B cell (primary cell): Measurements from ENCODE around the gene TMEM120B.

Source experiments
- EZH2 ChIP-seq: IDR thresholded peaks from 2 replicates; pipeline ENCODE4 v1.6.1; 2012; ENCODE audit warnings: borderline replicate concordance, low read depth, mild to moderate bottlenecking, moderate library complexity, low read length; ENCODE audit not compliant: insufficient read depth, poor library complexity, severe bottlenecking
- TF ChIP-seq, protein P1 (sequence below): fragments of 200-600 bp; IDR thresholded peaks from one replicate; pipeline ENCODE4 v1.8.0; 2022; ENCODE audit warnings: antibody characterized with exemption, mild to moderate bottlenecking

DNA sequence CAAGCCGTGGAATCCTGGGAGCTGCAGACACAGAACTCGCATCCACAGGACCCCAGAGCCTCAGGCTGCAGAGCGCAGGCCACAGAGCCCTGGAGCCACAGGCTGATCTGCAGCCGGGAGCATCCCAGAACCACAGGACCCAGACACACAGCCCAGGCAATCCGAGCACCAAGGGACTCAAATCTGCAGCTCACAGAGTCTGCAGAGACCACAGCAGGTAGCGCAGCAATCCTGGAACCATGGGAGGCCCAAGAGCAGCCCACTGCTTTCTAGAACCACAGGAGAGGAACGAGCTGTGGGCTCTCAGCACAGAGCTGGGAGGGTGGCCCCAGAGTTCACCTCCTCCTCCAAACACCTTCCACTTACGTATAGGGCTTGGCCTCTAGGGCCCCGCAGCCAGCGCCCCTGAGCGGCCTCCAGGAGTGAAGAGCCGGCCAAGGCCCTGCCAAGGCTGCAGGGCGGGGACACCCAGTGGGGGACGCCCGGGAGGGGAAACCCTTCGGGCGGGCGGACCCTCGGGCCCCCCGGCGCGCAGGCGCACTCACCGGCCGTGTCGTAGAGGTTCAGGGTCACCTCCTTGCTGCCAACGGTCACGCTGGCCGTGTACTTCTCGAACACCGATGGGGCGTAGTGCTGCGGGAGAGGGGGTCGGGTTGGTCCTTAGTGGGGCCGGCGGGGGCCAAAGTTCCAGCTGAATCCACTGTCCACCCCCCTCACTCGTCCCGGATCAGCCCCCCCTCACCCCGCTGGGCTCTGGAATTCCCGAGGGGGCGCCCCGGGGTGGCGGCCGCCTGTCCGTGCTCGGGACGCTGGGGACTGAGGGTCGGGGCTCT lies 80.3 kb downstream of the TMEM120B start:
- TF ChIP-seq EZH2 = no peak
- TF ChIP-seq, protein P1, sequence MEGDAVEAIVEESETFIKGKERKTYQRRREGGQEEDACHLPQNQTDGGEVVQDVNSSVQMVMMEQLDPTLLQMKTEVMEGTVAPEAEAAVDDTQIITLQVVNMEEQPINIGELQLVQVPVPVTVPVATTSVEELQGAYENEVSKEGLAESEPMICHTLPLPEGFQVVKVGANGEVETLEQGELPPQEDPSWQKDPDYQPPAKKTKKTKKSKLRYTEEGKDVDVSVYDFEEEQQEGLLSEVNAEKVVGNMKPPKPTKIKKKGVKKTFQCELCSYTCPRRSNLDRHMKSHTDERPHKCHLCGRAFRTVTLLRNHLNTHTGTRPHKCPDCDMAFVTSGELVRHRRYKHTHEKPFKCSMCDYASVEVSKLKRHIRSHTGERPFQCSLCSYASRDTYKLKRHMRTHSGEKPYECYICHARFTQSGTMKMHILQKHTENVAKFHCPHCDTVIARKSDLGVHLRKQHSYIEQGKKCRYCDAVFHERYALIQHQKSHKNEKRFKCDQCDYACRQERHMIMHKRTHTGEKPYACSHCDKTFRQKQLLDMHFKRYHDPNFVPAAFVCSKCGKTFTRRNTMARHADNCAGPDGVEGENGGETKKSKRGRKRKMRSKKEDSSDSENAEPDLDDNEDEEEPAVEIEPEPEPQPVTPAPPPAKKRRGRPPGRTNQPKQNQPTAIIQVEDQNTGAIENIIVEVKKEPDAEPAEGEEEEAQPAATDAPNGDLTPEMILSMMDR = no peak
